HG03520 (cell line): Measurements from ENCODE around the gene USP32.
A peak's percentile ranks its signal among the peaks of the same experiment; 100 is the strongest.

Experiments used
- ATAC-seq: cut with Tn5 transposase; IDR thresholded peaks from one replicate; pipeline ENCODE4 v1.9.1; 2021; ENCODE audit warnings: mild to moderate bottlenecking, moderate library complexity; ENCODE audit not compliant: unreplicated experiment

The USP32 gene

DNA sequence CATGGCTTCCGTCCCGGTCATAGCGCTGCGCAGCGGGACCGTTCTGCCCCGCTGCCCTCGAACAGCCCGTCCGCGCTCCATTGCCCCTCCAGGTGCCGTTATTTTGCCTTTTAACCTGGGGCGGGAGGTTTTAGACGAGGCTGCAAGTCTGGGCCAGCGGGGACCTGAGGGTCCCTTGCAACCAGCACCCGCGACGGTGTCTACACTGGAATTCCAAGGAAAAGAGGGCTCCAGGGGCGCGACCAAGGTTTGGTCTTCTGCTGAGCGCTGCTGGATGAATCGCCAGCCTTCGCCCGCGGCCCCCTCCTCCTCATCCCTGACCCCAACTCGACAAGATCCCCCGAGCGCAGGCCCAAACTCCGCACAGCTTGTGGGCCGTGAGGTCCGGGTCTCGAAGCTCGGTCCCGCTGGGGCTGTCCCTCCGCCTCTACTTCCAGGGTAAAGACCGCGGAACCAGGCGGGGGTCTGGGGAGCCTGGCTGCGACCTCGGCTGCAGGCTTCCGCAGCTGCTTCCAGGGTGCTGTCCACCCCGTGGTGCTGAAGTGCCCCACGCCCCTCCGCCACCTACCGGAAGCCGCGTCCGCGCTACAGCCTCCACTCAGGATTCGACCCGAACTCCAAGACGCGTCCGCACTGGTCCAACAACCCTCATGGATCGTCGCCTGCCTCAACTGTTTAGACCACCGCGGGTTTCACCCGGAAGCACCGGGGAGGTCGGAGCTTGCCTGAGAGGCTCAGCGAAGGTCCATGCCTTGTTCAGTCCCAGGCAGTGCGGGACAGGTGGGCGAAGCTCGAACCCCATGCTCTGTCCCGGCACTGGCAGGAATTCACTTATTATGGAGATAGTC, 252.3 kb downstream of the USP32 start:
- ATAC-seq: no peak

DNA sequence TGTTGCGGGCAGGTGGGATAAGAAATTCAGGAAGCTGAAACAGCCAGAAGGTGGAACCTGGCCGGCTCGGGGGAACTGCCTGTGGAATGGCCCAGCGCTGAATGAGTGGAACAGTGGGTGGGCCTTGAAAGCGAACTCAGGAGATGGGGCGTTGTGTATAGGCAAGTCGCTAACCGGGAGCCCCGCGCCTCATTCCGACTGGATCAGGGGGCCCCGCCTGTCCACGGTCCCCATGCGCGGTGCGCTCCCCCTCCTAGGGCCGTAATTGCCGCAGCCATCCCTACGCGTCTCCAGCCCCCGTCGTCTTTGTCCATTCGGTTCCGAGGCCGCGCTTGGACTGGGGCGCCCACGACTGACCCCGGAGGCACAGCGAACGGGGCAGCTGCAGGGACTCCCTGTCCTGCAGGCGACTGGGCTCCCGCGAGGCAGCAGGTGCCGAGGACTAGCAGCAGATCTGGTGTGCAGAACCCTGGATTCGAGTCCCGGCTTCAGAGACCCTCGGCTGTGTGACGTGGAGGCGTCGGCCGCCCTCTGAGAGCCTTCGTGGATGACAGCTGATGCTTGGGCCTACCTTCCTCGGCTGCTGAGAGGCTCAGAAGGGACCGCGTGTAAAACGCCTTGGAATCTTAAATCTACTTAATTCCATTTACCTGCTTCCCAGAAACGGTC, 253.0 kb downstream of the USP32 start:
- no peak for ATAC-seq

DNA sequence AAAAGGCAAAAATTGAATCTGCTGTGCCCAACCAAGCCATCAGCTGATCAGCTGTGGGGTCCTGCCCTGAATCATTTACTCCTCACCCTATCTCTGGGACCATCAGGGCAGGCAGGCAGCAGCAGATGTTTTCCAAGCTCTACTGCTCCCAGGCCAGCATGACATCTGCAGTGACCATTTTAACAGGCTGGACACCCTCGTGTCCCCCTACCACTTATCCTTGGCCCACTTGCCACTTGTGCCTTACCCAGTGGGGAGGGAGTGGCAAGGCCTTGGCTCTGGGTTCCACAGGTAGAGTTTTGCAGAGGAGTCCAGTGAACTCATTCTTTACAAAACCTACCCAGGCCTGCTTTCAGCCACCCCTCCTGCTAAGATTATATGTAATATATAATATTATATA, 254.2 kb downstream of the USP32 start:
- ATAC-seq: no peak

DNA sequence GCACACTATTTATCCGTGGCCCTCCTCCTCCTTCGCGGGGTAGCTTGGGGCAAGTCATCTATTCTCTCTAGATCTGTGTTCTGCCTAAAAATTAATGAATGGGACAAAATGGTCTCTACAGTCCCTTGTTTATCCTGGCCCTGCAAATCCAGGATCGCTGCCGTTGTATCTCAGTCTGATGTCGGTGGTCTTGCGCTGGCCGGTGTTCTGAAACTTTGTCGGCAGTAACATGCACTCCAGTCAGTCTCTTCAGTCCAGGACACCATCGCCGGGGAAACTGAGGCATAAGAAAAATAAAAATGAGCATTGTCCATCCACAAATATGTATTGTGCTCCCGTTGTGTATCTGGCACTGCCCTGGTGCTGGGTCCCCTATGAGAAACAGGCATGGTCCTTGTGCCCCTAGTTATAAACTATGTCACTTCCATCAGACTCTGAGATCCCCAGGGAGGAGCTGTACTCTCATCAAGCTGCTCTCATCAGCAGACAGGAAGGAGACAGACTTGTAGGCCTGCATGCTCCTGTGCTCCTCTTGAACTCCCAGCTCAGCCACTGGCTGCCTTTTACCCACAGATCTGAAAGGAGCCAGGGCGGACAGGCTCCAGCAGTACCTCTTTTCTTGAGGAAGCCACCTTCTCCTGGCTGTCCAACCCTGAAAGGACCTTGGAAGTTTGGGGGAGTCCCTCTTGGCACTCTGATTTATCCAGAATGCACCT, 255.8 kb downstream of the USP32 start:
- no peak for ATAC-seq

DNA sequence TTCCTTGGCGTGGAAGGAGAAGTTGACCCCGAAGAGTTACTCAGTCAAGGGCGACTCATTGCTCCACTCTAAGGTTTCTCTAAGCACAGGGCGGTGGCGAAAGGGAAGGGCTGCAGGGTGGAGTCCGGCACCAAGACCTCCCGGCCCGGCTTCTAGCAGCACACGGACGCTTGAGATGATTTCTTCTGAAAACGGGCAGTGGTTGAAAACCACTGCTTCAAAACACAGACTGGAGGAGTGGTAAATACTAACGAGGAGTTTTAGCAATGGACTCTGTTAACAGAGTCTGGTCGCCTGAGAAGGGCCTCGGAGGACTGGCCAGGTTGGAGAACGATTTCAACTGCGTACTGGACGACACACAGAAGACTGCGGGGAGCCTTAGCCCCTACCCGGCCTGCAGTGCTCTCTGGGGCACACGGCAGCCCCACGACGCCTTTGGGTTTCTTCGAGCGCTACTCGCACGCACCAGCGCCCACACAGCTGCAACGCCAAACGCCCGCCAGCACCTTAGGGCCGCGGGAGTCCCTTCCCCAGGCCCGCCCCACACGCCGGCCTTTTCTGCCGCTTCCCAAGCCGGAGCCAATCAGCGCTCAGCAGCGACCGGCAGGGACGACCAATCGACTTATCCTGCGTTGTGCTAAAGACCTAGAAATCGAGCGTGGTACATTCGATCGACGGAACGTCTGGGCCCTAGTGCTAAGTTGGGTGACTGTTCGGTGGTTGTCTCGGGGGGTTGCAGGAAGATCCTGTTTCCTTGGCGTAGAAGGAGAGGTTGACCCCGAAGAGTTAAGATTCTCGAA, 256.6 kb downstream of the USP32 start:
- ATAC-seq: peak; percentile 71

DNA sequence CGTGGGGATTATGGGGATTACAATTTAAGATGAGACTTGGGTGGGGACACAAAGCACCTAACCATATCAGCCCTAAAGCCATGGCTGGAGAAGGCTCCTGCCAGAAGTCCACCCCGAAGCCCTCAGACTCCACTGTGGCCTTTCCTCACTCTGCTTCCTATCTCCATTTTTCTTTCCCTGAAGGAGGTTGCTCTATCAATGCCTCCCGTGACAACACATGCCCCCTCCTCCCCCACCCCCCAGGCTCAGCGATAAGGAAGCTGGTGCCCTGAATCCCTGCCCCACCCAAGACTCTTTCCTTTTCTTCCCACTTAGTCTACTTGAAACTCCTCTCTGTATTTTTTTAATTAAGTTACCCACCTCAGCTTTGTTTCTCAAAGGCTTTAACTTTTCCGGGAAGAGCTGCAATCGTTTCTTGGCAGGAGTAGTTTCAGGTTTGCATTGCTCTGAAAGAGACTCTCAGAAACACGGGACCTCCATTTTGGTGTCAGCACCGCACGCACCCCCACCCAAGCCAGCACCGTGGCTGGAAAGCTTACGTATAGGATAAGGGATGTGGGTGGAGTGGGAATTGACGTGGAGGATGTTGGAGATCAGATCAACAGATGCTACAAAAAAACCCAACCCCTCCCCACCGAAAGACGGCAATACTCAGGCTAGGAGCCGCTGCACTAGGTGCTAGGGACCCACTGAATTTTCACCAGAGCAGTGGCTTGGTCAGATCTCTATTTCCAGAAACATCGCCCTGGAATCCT, 257.4 kb downstream of the USP32 start:
- ATAC-seq: no peak

DNA sequence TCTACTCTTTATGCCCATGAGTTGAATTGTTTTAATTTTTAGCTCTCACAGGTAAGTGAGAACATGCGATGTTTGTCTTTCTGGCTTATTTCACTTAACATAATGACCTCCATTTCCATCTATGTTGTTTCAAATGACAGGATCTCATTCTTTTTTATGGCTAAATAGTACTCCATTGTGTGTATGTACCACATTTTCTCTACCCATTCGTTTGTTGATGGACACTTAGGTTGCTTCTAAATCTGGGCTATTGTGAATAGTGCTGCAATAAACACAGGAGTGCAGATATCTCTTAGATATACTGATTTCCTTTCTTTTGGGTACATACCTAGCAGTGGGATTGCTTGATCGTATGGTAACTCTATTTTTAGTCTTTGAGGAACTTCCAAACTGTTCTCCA, 261.5 kb downstream of the USP32 start:
- ATAC-seq: no peak

DNA sequence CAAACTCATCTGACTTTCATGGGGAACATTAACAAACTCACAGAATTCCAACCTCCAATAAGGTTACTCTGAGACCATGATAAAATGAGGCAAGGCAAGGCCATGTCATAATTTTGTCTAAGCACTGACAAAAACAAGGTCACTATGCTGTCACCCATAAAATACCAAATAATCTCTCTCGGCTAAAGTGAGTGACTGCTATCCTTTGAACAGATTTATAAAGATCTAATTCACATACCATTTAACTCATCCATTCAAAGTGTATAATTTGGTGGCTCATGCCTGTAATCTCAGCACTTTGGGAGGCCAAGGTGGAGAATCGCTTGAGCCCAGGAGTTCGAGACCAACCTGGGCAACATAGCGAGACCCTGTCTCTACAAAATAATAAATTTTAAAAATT, 262.8 kb downstream of the USP32 start:
- ATAC-seq: no peak
